GM18498 (cell line): ENCODE results near the gene ATP9B.

Experiments used
- ATAC-seq: cut with Tn5 transposase; IDR thresholded peaks from one replicate; pipeline ENCODE4 v1.9.1; 2021; ENCODE audit warnings: mild to moderate bottlenecking, moderate library complexity; ENCODE audit not compliant: unreplicated experiment

The ATP9B gene

GRCh38 chr18:79068937-79069716, at the start of gene ATP9B:
Gene ATP9B, plus strand, starts transcription at chr18:79069394. Its CDS starts 17 bp downstream, at chr18:79069411.
- peak; percentile 88 for ATAC-seq

DNA sequence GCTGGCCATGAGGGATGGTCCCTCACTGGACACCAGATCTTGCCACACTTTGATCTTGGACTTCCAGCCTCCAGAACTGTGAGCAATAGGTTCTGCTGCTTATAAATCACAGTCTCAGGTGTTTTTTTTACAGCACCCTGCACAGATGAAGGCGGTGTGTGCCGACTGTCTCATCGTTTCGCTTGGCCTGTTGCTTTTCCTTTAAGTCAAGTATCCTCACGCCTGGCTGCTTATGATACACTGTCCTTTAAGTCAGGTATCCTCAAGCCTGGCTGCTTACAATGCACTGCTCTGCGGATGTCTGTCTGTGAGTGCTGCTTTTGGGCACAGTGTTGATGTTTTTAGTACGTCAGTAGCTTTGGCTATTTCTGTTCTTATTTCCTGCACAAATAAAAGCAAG, 49.3 kb upstream of the ATP9B start:
- no peak for ATAC-seq

GRCh38 chr18:79022603-79023002, 46.6 kb upstream of the ATP9B start:
- no peak for ATAC-seq

DNA sequence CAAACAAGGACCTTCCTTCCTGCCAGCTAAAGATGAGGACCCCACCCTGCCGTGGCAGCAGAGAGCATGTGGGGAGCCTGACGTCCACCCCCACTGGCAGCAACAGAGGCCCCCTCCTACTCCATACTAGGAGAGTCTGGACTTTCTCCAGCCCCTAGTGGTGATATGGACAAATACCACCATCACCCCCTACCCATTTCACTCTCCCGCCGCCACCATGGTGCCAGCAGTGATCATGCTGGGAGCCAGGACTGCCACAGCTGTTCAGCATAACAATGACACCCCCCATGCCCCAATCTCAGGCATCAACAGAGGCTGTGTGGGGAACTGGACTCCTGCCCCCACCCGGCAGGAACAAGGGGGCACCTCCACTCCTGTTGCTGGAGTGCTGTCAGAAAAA, 42.7 kb upstream of the ATP9B start:
- no peak for ATAC-seq

DNA sequence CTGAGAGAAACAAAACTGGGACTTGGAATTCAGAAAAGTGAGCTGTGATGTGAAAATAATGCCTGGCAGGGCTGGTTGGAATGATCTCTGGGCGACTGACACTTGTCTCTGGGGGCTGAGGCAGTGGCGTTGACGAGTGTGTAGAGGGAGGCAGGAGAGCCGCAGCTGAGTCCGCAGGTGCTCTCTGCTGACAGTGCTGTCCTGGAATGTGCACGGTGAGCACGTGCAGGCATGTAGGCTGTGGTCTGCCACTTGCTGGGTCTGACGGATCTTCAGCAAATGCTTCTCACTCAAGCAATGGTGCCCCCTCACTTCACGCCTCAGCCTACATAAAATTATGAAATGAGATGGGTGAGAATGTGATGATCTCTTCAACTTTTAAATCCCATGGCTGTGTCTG, 38.5 kb upstream of the ATP9B start:
- ATAC-seq: no peak

DNA sequence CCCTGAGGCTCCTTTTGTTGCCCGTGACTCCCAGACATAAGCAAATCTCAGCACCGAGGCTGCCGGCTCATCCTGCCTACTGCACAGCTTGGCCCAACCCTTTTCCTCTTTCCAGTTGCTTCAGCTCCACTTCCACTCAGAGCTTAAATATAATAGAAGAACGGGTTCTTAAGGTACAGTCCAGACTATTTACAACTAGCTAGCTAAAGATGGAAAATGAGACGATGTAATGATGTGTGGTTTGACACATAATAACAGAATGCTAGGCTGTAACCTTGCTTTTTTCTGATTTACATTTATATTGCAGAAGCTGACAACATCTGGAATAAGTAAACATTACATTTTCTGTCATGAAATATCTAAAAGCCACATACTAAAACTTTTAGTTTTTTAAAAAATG, 26.9 kb upstream of the ATP9B start:
- no peak for ATAC-seq

GRCh38 chr18:79043288-79043687, 25.9 kb upstream of the ATP9B start:
- ATAC-seq: no peak

DNA sequence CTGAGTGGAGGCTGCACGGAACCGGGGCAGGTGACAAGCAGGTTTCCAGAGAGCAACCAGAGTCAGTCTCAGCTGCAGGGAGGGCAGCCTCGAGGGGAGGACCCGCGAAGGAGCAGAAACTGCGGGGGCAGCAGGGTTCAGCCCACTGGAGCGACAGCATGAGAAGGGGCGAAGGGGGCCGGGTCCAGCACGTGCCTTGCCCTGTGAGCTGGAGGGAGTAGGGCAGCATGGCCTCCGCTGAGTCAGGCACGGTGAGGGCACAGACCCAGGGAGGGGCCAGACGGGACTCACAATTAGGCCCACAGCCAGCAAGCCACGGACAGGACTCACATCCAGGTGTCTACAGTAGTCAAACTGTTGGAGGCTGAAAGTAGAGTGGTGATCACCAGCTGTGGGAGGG, 22.7 kb upstream of the ATP9B start:
- no peak for ATAC-seq

GRCh38 chr18:79047556-79048244, 21.5 kb upstream of the ATP9B start:
- ATAC-seq: no peak

GRCh38 chr18:79048245-79048632, 21.0 kb upstream of the ATP9B start:
- ATAC-seq: no peak

DNA sequence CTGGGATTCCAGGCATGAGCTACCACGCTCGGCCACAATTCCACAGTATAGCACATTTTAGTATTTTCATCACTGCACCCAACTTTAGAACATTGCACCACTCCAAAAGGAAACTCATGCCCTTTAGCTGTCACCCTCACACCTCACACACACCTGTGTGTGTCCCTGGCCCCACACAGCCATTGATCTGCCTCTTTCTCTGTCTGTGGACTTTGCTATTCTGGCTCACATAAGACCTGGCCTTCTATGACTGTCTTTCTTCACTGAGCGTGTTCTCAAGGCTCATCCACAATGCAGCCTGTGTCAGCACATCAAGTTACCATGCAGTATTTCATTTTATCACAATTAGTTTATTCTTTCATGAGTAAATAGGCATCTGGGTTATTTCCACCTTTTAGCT, 19.7 kb upstream of the ATP9B start:
- ATAC-seq: no peak

DNA sequence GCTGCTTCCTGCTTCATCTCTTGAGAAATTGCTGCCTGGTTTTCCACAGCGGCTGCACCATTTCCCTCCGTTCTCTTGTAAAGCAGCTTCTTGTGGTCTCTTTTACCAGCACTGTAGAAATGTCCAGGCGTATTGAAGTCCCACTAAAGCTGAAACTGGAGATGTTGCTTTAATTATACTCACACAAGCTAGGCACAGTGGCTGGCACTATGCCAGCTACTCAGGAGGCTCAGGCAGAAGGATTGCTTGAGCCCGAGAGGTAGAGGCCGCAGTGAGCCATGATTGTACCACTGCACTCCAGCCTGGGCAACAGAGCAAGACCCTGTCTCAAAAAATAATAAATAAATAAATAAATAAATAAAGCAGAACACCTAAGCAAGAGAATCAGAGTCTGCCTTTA, 19.2 kb upstream of the ATP9B start:
- ATAC-seq: no peak

- no peak for ATAC-seq
Observed at GRCh38 chr18:79056827-79057367, 12.3 kb upstream of the ATP9B start.

DNA sequence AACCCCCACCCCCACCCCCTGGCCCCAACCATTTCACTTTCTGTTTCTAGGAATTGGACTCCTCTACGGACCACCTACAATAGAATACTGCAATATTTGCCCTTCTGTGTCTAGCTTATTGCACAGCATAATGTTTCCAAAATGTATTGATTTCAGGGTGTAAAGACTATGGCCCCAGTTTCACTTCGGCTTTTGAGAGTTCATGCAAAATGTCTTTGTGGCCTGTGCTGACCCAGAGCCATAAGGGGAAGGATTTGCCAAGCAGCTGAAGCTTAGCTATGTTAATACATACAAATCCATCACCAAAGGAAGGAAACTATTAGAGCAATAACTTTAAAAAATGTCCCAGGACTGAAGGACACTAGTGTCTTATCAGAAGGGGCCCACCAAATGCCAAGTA, 11.2 kb upstream of the ATP9B start:
- no peak for ATAC-seq

- no peak for ATAC-seq
Observed at GRCh38 chr18:79062806-79063205, 6.4 kb upstream of the ATP9B start.

DNA sequence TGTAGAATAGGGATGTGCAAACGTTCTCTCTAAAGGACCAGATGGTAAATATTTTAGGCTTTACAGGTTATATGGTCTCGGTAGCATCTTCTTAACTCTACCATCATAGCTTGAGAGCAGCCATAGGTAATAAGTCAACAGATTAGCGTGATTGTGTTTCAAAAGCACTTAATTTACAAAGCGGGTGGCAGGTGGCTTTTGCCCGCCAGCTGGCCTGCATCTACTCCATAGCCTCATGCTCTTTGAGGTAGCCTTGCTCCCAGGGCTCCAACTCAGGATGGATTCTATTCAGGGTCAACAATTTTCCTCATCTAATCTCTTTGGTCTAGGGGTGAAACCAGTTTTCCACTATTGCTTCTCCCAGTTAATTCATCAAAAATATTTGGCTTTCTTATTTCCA, 5.0 kb upstream of the ATP9B start:
- ATAC-seq: no peak

DNA sequence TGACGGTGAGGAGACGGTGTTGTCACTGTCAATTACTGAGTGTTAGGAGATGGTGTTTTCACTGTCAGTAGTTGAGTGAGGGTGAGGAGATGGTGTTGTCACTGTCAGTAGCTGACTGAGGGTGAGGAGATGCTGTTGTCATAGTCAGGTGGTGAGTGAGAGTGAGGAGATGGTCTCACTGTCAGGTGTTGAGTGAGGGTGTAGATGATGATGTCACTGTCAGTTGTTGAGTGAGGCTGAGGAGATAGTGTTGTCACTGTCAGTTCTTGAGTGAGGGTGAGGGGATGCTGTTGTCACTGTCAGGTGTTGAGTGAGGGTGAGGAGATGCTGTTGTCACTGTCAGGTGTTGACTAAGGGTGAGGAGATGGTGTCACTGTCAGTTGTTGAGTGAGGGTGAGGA, 3.4 kb upstream of the ATP9B start:
- no peak for ATAC-seq

- no peak for ATAC-seq
Observed at GRCh38 chr18:79067611-79068010, 1.6 kb upstream of the ATP9B start.

GRCh38 chr18:79068341-79068936, 755 bp upstream of the ATP9B start:
- ATAC-seq: peak; percentile 42

GRCh38 chr18:79069717-79070151, 540 bp downstream of the ATP9B start:
- no peak for ATAC-seq

DNA sequence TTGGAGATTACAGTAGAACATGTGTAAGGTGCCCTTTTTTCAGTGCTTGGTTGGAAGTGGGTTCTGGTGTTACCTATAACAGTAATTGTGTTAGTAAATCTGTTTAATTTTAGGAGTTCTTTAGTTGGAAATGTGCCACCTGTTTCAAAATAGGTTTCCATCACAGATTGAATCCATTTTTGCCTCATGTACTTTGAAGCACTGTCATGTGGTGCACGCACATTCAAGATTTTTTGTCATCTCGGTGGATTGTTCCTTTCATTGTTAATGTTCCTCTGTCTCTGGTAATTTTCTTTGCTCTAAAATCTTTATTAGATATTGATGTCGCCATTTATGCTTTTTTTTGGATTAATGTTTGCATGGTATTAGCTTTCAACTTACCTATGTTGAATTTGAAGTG, 1.3 kb downstream of the ATP9B start:
- no peak for ATAC-seq

DNA sequence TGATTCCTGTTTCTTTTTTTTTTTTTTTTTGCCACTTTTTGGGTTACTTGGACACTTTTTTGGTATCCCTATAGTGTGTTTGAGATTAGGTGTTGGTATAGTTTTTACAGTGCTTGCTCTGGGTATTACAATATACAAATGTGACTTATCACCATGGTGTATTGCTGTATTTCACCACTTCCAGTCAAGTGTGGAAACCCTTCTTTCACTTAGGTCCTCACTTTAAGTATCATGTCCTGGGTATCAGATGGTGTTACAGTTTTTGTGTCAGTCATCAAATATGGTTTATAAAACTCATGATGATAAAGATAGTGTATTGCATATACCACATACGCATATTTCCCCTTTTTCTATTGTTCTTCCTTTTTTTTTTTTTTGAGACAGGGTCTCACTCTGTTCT, 1.8 kb downstream of the ATP9B start:
- ATAC-seq: no peak
